CD14-positive monocyte (primary cell): ENCODE measurements around the gene PCDHGA11. TPM values are rescaled to one million over a fixed set of nuclear protein-coding genes. Genes with fewer than 3 reads are reported as not detected.
"Not testable (repeated sequence)": the region's sequence is repeated elsewhere in the genome, so short reads cannot be mapped to it uniquely, and the experiment has no call there.

Experiments used
- DNase-seq, 3 donors: peaks; one replicate each; pipeline ENCODE4 v3.0.0-alpha.2; 2011 to 2022
- H2AFZ ChIP-seq: 2 replicates; pipeline ENCODE4 v1.6.0; 2012; ENCODE audit warnings: mild to moderate bottlenecking, low read depth, low read length, inconsistent platforms; ENCODE audit not compliant: insufficient read depth, poor library complexity, severe bottlenecking
- H3K27ac ChIP-seq, 2 donors: 1 replicate in 1 of 2; 2 replicates in 1 of 2; pipeline ENCODE4 v1.5.1; 2012 to 2013; ENCODE audit warnings: low read length in 2 of 2, control low read depth in 1 of 2, inconsistent platforms in 1 of 2, low read depth in 1 of 2, mild to moderate bottlenecking in 1 of 2
- H3K27me3 ChIP-seq, 2 donors: one replicate each; pipeline versions ENCODE4 v1.6.0 to v1.6.1; 2011 to 2013; ENCODE audit warnings: low read length in 2 of 2; ENCODE audit not compliant: control insufficient read depth in 2 of 2, insufficient read depth in 2 of 2
- H3K36me3 ChIP-seq, 2 donors: replicated peaks in 1 of 2; 1 replicate in 1 of 2; 2 replicates in 1 of 2; pipeline versions ENCODE4 v1.5.1 to v1.6.1; 2012 to 2013; ENCODE audit warnings: low read length in 2 of 2, control low read depth in 1 of 2, inconsistent platforms in 1 of 2, mild to moderate bottlenecking in 1 of 2; ENCODE audit not compliant: insufficient read depth in 2 of 2, control insufficient read depth in 1 of 2
- H3K4me1 ChIP-seq, 2 donors: 1 replicate in 1 of 2; 2 replicates in 1 of 2; pipeline versions ENCODE4 v1.5.1 to v1.6.1; 2012 to 2013; ENCODE audit warnings: low read length in 2 of 2, control low read depth in 1 of 2, inconsistent platforms in 1 of 2, mild to moderate bottlenecking in 1 of 2, moderate library complexity in 1 of 2; ENCODE audit not compliant: insufficient read depth in 2 of 2, control insufficient read depth in 1 of 2
- H3K4me2 ChIP-seq: replicated peaks from 2 replicates; pipeline ENCODE3; 2012; ENCODE audit warnings: low read length, moderate library complexity, mild to moderate bottlenecking; ENCODE audit not compliant: poor library complexity, severe bottlenecking; ENCODE audit errors: extremely low read depth
- H3K4me3 ChIP-seq, 3 experiments: fragments of 200-600 bp in 1 of 3; sonication (generic) in 1 of 3; replicated peaks in 1 of 3; 1 replicate in 2 of 3; 2 replicates in 1 of 3; pipeline ENCODE4 v1.5.1; 2011 to 2013; ENCODE audit warnings: low read length in 3 of 3, mild to moderate bottlenecking in 3 of 3, control low read depth in 2 of 3, low read depth in 2 of 3, inconsistent platforms in 1 of 3, moderate library complexity in 1 of 3
- H3K79me2 ChIP-seq: 2 replicates; pipeline ENCODE4 v1.6.0; 2012; ENCODE audit warnings: mild to moderate bottlenecking, control low read depth, inconsistent platforms, low read length, moderate library complexity; ENCODE audit not compliant: insufficient read depth
- H3K9ac ChIP-seq: 2 replicates; pipeline ENCODE4 v1.6.0; 2017; ENCODE audit warnings: low read length, mild to moderate bottlenecking; ENCODE audit not compliant: insufficient read depth, poor library complexity, severe bottlenecking
- H3K9me3 ChIP-seq, 2 donors: replicated peaks in 1 of 2; 1 replicate in 1 of 2; 2 replicates in 1 of 2; pipeline versions ENCODE4 v1.5.1 to v1.6.1; 2012 to 2013; ENCODE audit warnings: low read length in 2 of 2, control low read depth in 1 of 2; ENCODE audit not compliant: control insufficient read depth in 1 of 2, insufficient read depth in 1 of 2
- H4K20me1 ChIP-seq: 2 replicates; pipeline ENCODE4 v1.6.0; 2012; ENCODE audit warnings: mild to moderate bottlenecking, low read length, control low read depth, moderate library complexity; ENCODE audit not compliant: insufficient read depth
- H3K27ac Mint-ChIP-seq, 7 donors: one replicate each; pipeline ENCODE4 v1.8.0; 2020; ENCODE audit warnings: mild to moderate bottlenecking in 7 of 7, mixed read lengths in 7 of 7, moderate library complexity in 6 of 7, inconsistent platforms in 2 of 7
- H3K27me3 Mint-ChIP-seq, 3 donors: one replicate each; pipeline ENCODE4 v1.8.0; 2021 to 2022; ENCODE audit warnings: low read depth in 3 of 3, mild to moderate bottlenecking in 3 of 3, mixed read lengths in 3 of 3, moderate library complexity in 3 of 3, inconsistent platforms in 1 of 3
- H3K36me3 Mint-ChIP-seq, 2 donors: one replicate each; pipeline ENCODE4 v1.8.0; 2020; ENCODE audit warnings: mixed read lengths in 2 of 2, inconsistent platforms in 1 of 2, mild to moderate bottlenecking in 1 of 2
- H3K4me1 Mint-ChIP-seq: one replicate; pipeline ENCODE4 v1.8.0; 2020; ENCODE audit warnings: mild to moderate bottlenecking, mixed read lengths
- H3K4me3 Mint-ChIP-seq, 2 donors: one replicate each; pipeline ENCODE4 v1.8.0; 2020; ENCODE audit warnings: mild to moderate bottlenecking in 2 of 2, mixed read lengths in 2 of 2, moderate library complexity in 1 of 2
- H3K9me3 Mint-ChIP-seq, 7 donors: one replicate each; pipeline ENCODE4 v1.8.0; 2020 to 2022; ENCODE audit warnings: mixed read lengths in 7 of 7, mild to moderate bottlenecking in 6 of 7, moderate library complexity in 6 of 7, inconsistent platforms in 2 of 7
- WGBS: methylation state at CpG from one replicate; pipeline ENCODE4 v1.1.5; 2013; ENCODE audit warnings: missing lambda C conversion rate; ENCODE audit not compliant: insufficient coverage; 5-methylcytosine and 5-hydroxymethylcytosine counted together
- intact Hi-C, 2 donors: fragments of 100-400 bp; cut with micrococcal nuclease; formaldehyde crosslinking; loops; one replicate each; pipeline versions ENCODE4 v1.15.0 to v1.15.1; 2023
- polyA plus RNA-seq, 3 donors: library from polyadenylated mRNA; depleted of rRNA in 1 of 3; unstranded in 2 of 3; stranded (reverse) in 1 of 3; fragments of 300-500 nt in 2 of 3; fragments of >200 nt in 1 of 3; fragmentation: Illumina TruSeq in 2 of 3; gene quantifications; 1 replicate in 2 of 3; 2 replicates in 1 of 3; pipeline ENCODE4 v1.2.3, GENCODE V29; 2012 to 2021
- TF ChIP-seq, protein P1 (sequence below): fragments of 200-600 bp; IDR thresholded peaks from one replicate; pipeline ENCODE4 v1.8.0; 2022; ENCODE audit warnings: antibody characterized with exemption, mild to moderate bottlenecking

PCDHGA11 gene
- polyA plus RNA-seq, 3 donors: not detected

DNA sequence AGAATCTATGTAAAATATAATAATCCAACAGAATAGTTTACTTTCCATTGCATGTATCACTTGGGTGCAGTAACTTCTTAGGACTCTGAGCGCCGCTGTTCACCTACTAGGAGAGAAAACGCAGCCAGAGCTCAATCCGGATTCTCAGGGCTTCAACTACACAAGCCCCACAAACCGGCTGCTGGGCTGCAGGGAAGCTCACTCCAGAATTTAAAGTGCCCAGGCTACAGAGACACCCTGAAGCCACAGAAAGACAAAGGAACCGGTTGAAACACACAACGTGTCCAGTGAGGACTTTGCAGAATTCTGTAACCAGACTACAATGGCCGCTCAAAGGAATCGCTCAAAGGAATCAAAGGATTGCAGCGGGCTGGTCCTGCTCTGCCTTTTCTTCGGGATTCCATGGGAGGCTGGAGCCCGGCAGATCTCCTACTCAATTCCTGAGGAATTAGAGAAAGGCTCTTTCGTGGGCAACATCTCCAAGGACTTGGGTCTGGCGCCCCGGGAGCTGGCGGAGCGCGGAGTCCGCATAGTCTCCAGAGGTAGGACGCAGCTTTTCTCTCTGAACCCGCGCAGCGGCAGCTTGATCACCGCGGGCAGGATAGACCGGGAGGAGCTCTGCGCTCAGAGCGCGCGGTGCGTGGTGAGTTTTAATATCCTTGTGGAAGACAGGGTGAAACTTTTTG is 7.9 kb upstream of the PCDHGA11 start, which contains the start of gene PCDHGA10:
PCDHGA10 (plus strand) TSS at position 134 of the 686 bp plus-strand sequence; CDS start at position 323, 189 bp downstream.
- intact Hi-C loops: loop anchor here (5.0 kb wide), 2 partner anchors 109 to 149 kb away; no protein-coding TSS in a partner anchor
- Histone ChIP-seq H3K36me3 (no peaks in the 10 kb centered on the region), H4K20me1 (no peaks in the 10 kb centered on the region), H3K27me3 (peaks cover 74 to 100% of the 10 kb centered on the region in 2 donors), H3K27ac (no peak within 1 kb of the TSS), H2AFZ (peak within 1 kb of the TSS; percentile 75), H3K4me1 (peaks cover 16 to 22% of the 10 kb centered on the region in 2 donors), H3K9me3 (peaks cover 28 to 54% of the 10 kb centered on the region in 2 donors), H3K4me2 (peak within 1 kb of the TSS; percentile 73), H3K9ac (no peak within 1 kb of the TSS), H3K4me3 (peak within 1 kb of the TSS; percentile 3 to 73 (median 33)), H3K79me2 (no peaks in the 10 kb centered on the region)
- 4% methylated on average over 25 of the region's 31 CpGs for WGBS
- Mint-ChIP-seq H3K27me3 (peaks cover 79 to 86% (median 84%) of the 10 kb centered on the region in 3 donors), H3K4me1 (peaks cover 25% of the 10 kb centered on the region), H3K27ac (no peak within 1 kb of the TSS), H3K36me3 (peaks cover 16 to 19% of the 10 kb centered on the region in 2 donors), H3K4me3 (peak within 1 kb of the TSS; percentile 80 to 88), H3K9me3 (peaks cover 20 to 64% (median 49%) of the 10 kb centered on the region in 7 donors)
- DNase-seq: peak; percentile 27 to 44 (median 43)
- TF ChIP-seq, protein P1, sequence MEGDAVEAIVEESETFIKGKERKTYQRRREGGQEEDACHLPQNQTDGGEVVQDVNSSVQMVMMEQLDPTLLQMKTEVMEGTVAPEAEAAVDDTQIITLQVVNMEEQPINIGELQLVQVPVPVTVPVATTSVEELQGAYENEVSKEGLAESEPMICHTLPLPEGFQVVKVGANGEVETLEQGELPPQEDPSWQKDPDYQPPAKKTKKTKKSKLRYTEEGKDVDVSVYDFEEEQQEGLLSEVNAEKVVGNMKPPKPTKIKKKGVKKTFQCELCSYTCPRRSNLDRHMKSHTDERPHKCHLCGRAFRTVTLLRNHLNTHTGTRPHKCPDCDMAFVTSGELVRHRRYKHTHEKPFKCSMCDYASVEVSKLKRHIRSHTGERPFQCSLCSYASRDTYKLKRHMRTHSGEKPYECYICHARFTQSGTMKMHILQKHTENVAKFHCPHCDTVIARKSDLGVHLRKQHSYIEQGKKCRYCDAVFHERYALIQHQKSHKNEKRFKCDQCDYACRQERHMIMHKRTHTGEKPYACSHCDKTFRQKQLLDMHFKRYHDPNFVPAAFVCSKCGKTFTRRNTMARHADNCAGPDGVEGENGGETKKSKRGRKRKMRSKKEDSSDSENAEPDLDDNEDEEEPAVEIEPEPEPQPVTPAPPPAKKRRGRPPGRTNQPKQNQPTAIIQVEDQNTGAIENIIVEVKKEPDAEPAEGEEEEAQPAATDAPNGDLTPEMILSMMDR: peak; percentile 80

DNA sequence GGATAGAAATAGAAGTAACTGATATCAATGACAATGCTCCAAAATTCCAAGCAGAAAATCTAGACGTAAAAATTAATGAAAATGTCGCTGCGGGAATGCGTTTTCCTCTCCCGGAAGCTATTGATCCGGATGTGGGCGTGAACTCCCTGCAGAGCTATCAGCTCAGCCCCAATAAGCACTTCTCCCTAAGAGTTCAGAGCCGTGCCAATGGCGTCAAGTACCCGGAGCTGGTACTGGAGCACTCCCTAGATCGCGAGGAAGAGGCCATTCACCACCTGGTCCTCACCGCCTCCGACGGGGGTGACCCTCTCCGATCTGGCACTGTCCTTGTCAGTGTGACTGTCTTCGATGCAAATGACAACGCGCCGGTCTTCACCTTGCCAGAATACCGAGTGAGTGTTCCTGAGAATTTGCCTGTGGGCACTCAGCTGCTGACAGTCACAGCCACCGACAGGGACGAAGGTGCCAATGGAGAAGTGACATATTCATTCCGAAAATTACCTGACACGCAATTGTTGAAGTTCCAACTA is 7.2 kb upstream of the PCDHGA11 start:
- no peak overlapping the region for H3K9ac ChIP-seq
- peak overlapping the region in 1 of 3 experiments; percentile 73 for H3K4me3 ChIP-seq
- 22% methylated on average over 21 of the region's 25 CpGs for WGBS
- intact Hi-C loops: loop anchor here (5.0 kb wide), 2 partner anchors 109 to 149 kb away; no protein-coding TSS in a partner anchor
- peaks cover 74 to 100% of the 10 kb centered on the region in 2 donors for H3K27me3 ChIP-seq
- Mint-ChIP-seq H3K27me3 (peaks cover 79 to 86% (median 84%) of the 10 kb centered on the region in 3 donors), H3K4me1 (peaks cover 28% of the 10 kb centered on the region), H3K27ac (no peak overlapping the region), H3K9me3 (peaks cover 21 to 64% (median 49%) of the 10 kb centered on the region in 7 donors), H3K4me3 (peak overlapping the region; percentile 80 to 88), H3K36me3 (peaks cover 13 to 25% of the 10 kb centered on the region in 2 donors)
- no peaks in the 10 kb centered on the region for H4K20me1 ChIP-seq
- DNase-seq: no peak
- peaks cover 22% of the 10 kb centered on the region in 2 donors for H3K4me1 ChIP-seq
- peak overlapping the region; percentile 75 for H2AFZ ChIP-seq
- TF ChIP-seq, protein P1: no peak
- peaks cover 27 to 54% of the 10 kb centered on the region in 2 donors for H3K9me3 ChIP-seq
- peak overlapping the region; percentile 73 for H3K4me2 ChIP-seq
- H3K79me2 ChIP-seq: no peaks in the 10 kb centered on the region
- H3K36me3 ChIP-seq: no peaks in the 10 kb centered on the region
- H3K27ac ChIP-seq: no peak overlapping the region

DNA sequence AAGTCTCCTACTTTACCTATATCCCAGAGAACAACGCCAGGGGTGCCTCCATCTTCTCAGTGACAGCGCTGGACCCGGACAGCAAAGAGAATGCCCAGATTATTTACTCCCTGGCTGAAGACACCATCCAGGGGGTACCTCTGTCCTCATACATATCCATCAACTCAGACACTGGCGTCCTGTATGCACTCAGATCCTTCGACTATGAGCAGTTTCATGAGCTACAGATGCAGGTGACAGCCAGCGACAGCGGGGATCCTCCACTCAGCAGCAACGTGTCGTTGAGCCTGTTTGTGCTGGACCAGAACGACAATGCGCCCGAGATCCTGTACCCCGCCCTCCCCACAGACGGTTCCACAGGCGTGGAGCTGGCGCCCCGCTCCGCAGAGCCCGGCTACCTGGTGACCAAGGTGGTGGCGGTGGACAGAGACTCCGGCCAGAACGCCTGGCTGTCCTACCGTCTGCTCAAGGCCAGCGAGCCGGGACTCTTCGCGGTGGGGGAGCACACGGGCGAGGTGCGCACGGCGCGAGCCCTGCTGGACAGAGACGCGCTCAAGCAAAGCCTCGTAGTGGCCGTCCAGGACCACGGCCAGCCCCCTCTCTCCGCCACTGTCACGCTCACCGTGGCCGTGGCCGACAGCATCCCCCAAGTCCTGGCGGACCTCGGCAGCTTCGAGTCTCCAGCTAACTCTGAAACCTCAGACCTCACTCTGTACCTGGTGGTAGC is 6.1 kb upstream of the PCDHGA11 start:
- Mint-ChIP-seq H3K9me3 (peaks cover 19 to 64% (median 49%) of the 10 kb centered on the region in 7 donors), H3K4me3 (peak overlapping the region in 1 of 2 donors; percentile 80), H3K4me1 (peaks cover 31% of the 10 kb centered on the region), H3K36me3 (peaks cover 13 to 24% of the 10 kb centered on the region in 2 donors), H3K27me3 (peaks cover 78 to 86% (median 84%) of the 10 kb centered on the region in 3 donors)
- Histone ChIP-seq H3K27me3 (peaks cover 70 to 100% of the 10 kb centered on the region in 2 donors), H3K4me1 (peaks cover 22% of the 10 kb centered on the region in 2 donors), H3K9me3 (peaks cover 28 to 54% of the 10 kb centered on the region in 2 donors)
- WGBS: 37% methylated on average over 31 of the region's 46 CpGs
- not testable (repeated sequence) for H2AFZ ChIP-seq, DNase-seq, H3K9ac ChIP-seq, H3K27ac Mint-ChIP-seq, H3K79me2 ChIP-seq, H3K36me3 ChIP-seq, H3K27ac ChIP-seq, H3K4me3 ChIP-seq, H4K20me1 ChIP-seq, H3K4me2 ChIP-seq
- intact Hi-C loops: loop anchor here (5.0 kb wide), 2 partner anchors 108 to 148 kb away; no protein-coding TSS in a partner anchor
